Hepatocyte (in vitro differentiated cells): Measurements from ENCODE around the gene INO80C.

ENCODE experiments used
- CTCF ChIP-seq: fragments of 200-600 bp; sonication (generic); IDR thresholded peaks from 2 replicates; pipeline ENCODE4 v1.5.1; 2016; ENCODE audit warnings: antibody characterized with exemption, mild to moderate bottlenecking; ENCODE audit not compliant: poor library complexity
- EZH2 ChIP-seq: fragments of 200-600 bp; sonication (generic); IDR thresholded peaks from 2 replicates; pipeline ENCODE4 v1.6.1; 2016; ENCODE audit warnings: antibody characterized with exemption, mild to moderate bottlenecking, borderline replicate concordance
- EZH2phosphoT487 ChIP-seq: fragments of 200-600 bp; sonication (generic); IDR thresholded peaks from one replicate; pipeline ENCODE4 v1.6.1; 2018; ENCODE audit warnings: antibody characterized with exemption, mild to moderate bottlenecking, low read depth, moderate library complexity; ENCODE audit not compliant: unreplicated experiment, severe bottlenecking

- TF ChIP-seq CTCF: no peak
- no peak for TF ChIP-seq EZH2phosphoT487
- no peak for TF ChIP-seq EZH2
These were observed 19.8 kb downstream of the INO80C start for GRCh38 chr18:35477974-35478373.
